COLO829 (cell line): ENCODE results near the gene C11orf16.
"Not testable (repeated sequence)": the region's sequence is repeated elsewhere in the genome, so short reads cannot be mapped to it uniquely, and the experiment has no call there.

Experiments
- DNase-seq: peaks from one replicate; pipeline ENCODE4 v3.0.0; 2012; ENCODE audit warnings: low spot score

The C11orf16 gene, protein sequence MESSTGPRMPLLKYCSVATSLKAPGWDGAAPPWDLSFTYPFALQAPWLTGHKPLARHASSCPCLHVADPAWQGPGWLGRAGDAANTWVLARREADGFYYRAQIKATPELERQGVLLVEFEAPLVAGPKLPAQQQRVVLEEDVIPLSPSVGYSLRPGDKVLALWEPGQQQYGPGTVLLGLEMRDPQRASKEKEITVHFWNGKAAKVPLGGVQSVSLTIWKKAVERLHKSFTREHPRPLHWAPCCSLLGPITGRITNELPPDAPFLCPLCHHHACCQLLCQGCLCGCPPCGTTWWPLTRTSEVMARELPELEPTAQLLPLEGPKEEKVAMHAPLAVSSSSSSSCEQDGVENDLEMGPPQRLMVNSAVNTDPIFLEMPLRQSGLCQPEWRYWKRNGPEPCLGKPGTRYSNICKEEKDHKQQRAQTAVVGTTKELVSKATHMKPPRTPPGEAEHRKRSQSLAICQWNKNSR

DNA sequence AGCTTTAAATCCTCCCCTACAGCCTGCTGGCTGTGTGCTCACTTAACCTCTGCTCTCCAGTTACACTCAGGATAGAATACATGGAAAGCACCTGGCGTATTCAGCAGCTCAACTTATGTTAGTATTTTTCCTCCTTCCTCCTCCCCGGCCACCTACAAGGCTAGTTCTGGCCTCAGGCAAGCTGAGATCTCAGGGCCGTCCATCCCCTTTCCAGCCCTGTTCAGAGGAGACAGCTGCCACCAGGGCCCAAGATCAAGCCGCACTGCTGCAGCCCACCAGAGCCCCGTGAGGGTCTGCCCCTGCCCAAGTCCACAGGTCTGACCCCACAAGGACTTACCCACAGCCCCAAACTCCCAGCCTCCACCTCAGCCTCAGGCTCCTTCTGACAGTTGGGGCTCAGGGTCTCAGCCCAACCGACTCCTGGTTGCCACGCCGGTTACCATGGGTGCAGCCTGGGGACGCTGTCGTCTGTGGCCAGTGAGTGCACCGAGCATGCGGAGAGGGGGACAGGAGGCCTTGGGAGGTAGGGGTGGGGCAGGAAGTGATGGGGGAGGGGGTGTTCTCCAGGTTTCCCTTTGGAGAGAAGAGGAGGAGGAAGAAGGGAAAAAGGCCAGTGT is at the start of gene C11orf16:
C11orf16 (minus strand) TSS at position 384 of the 617 bp plus-strand sequence. CDS start 639 bp downstream, outside the sequence.
- DNase-seq, result no peak

DNA sequence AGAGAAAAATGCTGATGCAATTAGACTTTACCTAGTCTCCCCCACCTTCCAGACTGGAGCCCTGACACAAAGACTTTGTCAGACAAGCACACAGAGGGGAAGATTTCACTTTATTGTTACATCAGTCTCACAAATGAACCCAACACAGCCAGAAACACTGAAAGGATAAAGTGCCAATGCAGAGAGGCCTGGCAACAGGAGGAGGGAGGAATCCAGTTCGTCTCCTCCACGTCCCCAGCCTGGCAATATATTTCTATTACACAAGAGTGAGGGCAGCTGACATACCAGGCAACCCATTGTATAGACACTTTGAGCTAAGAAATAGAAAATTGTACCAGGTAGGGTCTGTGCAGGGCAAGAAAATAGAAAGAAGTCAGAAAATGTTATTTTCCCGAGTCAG is 47.7 kb upstream of the C11orf16 start:
- no peak for DNase-seq

DNA sequence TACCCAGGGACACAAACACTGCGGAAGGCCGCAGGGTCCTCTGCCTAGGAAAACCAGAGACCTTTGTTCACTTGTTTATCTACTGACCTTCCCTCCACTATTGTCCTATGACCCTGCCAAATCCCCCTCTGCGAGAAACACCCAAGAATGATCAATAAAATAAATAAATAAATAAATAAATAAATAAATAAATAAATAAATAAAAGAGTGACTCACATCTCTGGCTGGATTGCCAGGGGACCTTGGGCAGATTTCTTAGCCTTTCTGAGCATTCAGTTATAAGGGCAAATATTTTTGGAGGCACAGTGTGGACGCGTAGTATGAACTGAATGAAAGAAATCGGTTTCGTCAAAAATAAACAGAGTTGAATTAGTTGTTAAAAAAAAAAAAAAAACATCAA is 46.6 kb upstream of the C11orf16 start:
- DNase-seq, result not testable (repeated sequence)

DNA sequence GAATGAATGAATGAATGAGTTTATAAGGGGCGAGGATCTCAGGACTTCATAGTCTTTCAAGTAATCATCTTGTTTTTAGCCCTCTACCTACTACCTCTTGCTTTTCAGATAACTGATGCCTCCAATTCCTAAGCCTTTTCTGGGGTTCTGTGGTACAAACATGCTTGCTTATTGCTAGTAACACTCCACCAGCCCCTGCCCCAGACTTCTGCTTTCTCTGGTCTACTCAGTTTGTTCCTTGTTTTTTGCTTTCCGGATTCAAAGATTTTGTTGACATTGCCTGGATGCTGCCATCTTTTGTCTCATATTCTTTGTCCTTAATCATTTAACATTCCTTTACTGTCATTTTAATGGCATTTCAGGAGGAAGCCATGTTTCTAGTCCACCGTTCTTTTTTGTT is 40.4 kb upstream of the C11orf16 start:
- DNase-seq, result no peak

DNA sequence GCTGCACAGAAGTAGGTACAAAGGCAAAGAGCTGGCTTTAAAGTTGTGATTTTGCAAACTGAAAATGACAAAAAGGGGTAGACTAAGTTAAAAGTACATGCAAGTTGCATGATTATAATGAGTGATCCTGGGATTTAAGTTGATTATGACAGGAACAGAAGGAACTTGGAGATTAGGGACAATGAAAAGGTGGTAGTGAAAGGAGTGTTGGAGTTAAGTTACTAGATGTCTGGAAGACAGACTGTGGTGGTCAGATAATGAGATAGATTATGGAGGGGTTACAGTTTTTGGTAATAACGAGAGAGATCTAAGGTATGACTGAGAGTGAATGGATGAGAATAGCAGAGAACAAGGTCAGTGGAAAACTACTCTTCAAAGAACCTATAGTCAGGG is 39.2 kb upstream of the C11orf16 start:
- no peak for DNase-seq

DNA sequence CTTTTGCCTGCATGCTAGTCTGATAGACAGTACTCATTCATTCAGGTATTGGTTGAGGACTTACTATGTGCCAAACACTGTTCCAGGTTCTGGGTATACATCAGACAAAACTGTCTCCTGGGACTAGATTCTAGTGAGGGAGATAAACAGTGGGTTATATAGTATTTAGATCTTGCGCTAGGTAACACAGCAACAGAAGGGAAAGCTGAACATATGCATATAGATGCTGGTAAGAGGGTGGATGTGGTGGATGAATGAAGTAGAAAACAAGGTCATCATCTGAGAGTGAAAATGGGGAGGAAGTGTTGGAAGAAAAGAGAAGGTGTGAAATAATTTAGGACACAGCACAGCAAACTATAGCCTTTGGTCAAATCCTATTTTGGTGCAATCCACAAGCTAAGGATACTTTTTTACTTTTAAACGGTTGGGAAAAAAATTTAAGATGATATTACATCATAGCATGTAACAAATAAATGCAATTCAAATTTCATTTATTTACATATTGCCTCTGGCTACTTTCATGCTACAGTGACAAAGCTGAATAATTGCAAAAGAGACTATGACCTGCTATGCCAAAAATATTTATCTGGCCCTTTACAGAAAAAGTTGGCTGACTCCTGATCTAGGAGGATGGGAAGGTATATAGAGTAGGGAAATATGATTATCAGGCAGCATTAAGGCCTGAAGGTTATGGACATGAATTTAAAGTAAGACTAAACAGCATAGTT is 38.6 kb upstream of the C11orf16 start:
- DNase-seq, result no peak

DNA sequence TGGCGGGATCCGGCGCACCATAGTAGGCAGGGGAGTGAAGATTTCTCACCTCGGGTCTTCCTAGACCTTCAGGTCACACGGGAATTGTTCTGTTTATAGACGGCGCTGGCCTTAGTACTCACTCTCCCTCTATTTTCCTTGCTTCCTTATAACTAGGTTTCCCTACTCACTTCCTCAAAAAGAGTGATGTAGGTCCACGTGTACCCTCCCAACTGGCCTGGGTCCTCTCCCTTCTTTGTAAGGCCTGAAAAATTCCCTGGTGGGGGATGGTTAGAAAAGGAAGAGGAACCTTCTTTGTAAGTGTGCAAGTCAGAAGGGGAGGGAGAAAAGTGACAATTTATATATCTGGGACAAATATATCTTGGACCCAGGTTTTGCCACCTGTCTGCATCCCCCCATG is 34.4 kb upstream of the C11orf16 start:
- DNase-seq, result no peak

DNA sequence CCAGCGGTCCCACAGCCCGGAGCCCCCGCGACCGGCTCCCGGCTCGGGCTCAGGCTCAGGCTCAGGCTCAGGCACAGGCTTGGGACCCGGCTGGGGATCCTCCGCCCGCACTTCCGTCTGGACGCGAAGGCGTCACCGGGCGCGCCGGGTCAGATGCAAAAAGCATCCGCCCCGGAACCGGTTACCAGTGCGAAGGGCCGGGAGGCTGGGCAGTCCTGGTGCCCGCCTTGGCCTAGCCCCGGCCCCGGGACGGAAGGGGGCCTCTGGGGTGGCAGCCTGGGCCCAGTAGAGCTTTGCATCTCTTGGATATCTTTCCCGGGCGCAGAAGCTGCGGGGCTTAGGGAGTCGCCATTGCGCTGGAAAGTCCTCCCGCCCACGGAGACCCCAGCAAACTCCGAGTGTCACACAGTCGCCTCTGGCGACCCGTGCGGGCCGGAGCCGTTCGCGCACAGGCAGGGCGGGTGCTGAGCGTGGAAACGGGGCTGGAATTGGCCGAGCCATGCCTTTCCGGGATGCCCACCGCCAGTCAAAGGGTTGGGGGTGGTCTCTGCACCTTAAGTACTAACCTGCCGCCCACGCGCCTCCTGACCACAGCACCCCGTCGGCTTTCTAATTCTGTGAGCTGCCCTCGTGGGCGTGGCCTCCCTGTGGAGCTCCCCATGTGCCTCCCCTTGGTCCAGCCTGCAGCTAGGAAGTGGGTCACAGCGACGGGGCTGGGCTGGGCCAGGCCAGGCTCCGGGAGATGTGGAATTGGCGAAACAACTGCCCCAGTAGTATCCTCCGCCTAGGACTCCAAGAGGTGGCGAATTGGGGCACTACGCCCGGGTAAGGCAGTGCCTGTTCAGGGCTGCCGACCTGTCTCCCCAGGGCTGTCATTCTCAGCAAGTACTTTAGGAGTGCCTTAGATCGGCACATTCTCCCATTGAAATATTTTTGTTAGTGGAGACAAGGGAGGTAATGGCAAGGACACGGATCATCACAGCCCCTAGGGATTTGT is 31.9 kb upstream of the C11orf16 start, which contains the start of gene TMEM9B:
TMEM9B (minus strand) TSS at position 119 of the 997 bp plus-strand sequence. CDS start 129 bp downstream, outside the sequence.
- peak; percentile 67 for DNase-seq

DNA sequence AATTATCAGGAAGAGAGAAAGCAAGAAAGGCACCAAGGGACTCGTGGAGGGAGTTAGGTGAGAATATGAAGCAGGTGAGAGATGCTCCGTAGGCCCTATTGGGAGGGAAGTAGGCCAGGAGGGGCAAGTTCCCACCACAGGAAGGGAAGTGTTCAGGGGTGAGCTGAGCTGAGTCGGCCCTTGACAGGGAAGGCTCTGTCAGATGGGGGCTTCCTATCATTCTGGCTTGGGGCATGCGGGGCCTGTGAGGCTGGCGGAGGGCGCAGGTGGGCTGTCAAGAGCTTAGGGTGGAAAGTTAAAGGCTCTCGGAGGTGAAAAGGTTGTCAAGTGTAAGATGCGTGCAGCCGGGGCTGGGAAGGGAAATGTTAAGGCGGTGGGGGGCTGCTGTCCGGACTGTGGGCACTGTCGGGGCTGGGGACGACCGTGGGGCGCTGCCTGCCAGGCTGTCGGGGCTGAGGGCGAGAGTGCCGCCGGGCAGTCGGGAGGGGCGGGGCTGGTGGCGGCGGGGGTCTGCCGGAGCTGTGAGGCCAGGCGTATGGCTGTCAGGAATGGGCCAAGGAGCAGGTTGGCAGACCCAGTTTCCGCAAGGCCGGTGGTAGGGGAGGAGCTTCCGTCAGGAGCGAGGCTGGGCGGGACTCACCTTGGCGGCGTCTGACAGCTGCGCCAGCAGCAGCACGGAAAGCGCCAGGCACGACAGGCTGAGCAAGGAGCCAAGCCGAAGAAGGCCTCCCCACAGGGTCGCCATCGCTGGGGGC is 31.0 kb upstream of the C11orf16 start:
- peak; percentile 30 for DNase-seq

DNA sequence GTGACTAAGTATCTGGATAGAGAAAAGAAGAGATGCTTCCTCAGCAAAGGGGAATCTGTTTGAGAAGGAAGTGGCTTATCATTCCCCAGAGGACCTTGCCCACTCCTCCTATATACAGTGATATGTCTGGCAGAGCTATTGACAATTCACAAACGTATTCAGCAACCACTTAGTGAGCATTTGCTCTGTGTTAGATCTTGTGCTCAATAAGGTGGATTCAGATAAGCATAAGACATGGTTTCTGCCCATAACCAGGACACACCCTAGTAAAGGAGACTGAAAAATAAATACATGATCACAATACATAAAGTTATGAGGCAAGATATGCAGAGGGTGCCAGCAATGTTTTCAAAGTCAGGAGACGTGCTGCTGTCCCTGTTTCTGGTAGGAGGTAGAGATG is 30.1 kb upstream of the C11orf16 start:
- DNase-seq, result no peak

DNA sequence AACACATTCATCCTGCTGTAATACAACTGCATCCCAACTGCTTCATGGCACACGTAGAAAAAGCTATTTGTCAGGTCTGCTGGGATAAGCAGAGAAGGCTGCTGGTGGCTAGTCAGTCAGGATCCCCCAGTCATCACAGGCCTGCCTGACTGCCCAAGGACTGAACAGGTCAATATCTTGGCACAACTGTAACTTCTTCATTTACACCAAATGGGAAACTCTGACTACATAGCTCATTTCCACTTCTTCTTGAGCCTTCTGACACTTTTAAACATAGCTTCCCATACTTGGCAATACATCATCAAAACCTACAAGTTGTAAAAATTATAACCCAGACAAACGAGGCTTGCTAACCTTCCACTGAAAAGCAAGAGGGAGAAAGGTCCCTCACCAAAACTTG is 28.7 kb upstream of the C11orf16 start:
- DNase-seq, result no peak

DNA sequence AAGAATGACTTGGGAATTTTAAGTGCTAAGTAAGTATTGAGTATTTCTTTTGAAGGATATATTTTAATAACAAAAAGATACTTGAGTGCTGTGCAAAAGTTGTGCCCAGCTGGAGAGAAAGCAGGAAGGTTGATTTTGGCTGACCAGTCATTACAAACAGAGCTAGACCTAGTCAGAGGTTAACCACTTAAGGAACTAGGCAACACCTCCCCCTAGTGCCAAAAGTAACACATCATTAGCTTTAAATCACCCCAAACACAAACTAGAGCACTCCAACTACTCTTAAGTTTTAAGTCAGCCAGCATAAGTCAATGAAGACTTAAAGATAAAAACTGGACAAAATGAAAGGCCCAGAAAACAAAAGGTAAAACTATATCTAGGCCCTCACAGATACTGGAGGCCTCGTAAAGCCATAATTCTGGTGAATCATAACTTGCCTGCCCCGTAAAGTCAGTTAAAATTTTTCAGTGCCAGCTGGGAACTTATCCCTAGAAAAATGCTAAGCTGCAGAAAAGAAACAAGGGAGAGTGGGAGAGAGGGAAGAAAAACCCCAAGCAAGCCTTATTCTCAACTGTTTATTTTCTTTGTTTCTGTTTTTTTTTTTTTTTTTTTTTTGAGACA is 26.9 kb upstream of the C11orf16 start:
- DNase-seq, result peak; percentile 85

DNA sequence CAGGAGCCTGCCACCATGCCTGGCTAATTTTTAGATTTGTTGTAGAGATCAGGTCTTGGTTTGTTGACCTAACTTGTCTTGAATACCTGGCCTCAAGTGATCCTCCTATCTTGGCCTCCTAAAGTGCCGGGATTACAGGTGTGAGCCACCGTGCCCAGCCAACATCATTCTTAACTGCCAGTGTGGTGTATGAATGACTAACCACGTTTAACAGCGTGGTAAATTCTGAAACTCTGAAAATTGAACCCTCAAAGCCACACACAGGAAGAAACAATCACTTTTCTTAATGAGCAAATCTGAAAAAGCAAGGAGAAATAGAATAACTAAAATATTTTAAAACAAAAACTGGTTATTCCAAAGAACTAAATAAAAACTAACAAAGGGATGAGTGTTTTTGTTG is 24.1 kb upstream of the C11orf16 start:
- DNase-seq, result no peak

DNA sequence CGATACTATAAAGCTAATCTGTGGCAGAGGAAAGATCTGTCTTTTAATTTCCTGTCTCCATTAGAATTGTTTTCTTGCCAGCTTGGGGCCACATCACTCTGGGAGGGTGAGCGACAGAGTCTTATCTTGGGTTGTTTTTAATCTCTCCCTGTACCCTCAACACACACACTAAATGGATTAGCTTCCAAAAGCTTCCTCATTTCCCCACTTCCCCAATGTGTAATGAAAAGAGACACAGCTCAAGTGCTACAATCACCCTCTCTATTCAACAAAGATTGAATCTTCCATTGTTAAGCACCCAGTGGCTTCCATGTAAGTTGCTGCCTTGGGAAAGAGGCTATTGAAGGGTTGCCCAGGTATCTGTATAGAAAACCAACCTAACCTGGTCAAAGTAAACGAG is 16.1 kb upstream of the C11orf16 start:
- no peak for DNase-seq

DNA sequence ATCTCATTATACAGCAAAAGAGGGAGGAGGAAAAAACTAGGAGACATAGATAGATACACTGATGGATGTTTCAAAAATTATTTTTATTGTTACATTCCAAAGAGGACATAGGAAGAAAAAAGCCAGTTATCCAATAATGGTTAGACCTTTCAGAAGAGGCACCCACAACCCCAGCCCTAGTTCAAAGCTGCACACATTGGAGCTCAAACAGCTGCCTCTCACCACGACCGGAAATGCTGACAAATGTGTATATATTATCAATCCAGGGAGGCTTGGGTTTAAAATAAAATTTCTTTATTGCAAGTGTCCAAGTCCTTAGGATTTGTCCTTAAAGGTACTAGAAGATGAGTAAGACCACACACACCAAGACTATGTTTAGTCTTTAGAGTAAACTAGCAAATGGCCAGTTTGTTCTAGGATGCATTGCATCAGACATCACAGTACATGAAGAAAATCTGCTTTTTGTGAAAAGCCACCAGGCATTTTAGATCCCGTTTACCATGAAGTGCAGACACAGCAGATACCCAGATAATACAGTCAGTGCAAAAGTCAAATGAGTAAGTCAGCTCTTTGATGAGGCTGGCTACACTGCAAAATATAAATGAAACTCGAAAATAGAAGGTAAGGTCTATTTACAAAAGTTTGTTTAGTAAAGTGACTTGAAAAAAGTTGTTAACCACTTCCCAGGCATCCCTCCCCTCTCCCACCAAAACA is 14.6 kb upstream of the C11orf16 start:
- DNase-seq, result no peak

DNA sequence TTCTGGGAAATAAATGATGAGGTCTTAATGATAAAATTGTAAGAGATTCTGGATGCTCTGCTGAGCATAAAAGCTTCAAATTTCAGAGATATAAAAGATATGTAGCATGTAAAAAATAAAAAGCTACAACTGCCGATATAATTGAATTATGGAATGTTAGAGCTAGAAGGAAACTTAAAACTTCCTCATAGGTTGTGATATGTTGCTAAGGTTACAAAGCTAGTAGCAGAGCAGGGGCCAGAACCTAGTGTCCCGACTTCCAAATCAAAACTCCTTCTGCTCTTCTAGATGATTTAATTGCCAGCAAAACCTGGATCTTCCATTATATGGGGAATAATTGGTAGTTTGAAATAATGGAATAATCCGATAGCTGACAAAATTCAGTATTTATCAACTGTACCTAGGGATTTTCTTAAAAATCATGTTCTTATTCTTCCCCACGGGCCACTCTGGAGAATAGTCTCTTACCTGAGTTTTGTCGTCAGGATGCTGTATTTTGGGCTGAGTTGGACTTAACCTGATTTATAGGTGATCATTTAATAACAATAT is 9.8 kb upstream of the C11orf16 start, which contains the start of gene ASCL3:
ASCL3 (minus strand) TSS at position 499 of the 549 bp plus-strand sequence. CDS start 4,855 bp downstream, outside the sequence.
- DNase-seq, result no peak

DNA sequence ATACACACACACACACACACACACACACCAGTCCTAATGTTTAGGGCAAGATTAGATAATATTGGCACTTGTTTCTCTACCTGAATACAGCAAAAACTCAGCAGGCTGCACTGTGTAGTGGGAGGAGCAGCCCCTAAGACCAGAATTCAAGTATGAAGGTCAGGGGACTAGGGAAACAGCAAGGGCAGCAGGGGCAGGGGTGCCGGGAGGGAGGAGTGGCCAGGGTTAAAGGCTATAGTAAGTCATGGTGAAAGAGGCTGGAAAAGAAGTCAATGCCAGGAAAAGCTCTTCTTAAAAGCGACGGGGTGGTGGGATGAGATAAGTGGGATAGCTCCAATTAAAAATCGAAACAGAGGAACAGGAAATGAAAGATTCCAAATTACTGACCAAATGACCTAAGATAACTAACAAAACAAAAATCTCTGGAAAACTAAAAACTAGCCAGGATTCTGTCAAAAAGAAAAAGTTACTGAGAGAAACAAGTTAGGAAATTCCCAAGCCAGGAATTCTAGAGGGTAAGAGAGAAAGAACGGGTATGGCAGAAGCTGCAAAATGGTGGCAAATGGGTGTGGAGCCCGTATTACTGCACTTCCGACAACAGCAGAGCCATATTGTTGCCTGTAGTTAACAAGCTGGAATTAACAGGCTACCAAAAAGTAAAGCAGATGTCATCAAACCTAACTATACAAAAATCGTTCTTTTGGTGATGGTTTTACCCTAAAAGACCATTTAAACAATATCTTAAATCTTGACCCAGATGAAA is 8.8 kb upstream of the C11orf16 start:
- DNase-seq, result no peak

DNA sequence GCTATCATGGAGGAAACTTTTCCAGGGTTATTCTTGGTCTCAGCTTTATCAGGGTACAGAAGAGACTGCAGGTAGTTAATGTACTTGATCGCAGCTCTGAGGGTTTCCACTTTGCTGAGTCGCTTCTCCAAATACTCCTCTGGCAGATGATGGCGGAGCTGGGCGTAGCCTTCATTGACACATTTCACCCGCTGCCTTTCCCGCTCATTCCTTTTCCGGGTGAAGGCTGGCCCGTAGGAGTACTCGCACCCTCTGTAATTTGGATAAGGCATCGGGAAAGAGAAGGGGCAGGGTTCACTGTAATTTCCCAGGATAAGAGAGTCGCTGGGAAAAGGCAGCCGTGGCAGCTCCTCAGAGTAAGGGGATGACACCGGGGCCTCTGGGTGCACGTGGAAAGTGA is 4.9 kb upstream of the C11orf16 start:
- no peak for DNase-seq
